EH (cell line): Measurements from ENCODE around the gene MYO15B.

ENCODE experiments used
- DNase-seq: peaks from one replicate; pipeline ENCODE4 v3.0.0-alpha.2; 2015; ENCODE audit warnings: low read depth

MYO15B gene

DNA sequence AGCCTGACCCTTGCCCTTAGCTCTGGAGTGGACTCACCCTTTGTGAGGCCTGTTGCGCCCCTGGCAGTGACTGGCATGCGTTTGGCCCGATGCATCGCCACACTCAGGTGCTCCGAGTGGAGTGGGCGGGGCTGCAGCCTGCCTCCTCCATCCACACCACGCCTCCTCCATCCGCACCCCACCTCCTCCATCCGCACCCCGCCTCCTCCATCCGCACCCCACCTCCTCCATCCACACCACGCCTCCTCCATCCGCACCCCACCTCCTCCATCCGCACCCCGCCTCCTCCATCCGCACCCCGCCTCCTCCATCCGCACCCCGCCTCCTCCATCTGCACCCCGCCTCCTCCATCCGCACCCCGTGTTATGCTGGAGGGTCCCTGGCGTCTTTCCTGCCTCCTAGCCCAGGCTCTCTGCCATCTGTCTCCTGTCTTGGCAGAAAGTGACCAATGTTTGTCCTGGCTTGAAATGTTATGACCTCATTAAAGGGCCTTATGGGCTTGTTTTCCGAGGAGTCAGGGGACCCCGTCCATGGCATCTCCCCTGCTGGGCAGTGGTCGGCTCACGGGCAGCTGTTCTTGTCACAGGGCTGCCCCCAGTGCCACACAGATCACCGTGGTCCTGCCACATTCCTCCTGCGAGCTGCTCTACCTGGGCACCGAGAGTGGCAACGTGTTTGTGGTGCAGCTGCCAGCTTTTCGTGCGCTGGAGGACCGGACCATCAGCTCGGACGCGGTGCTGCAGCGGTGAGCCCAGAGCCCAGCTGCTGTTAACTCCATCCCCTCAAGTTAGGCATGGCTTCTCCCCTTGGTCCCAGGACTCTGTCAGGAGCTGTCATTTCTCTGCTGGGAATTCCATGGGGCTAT, 28.7 kb upstream of the MYO15B start:
- DNase-seq = no peak

DNA sequence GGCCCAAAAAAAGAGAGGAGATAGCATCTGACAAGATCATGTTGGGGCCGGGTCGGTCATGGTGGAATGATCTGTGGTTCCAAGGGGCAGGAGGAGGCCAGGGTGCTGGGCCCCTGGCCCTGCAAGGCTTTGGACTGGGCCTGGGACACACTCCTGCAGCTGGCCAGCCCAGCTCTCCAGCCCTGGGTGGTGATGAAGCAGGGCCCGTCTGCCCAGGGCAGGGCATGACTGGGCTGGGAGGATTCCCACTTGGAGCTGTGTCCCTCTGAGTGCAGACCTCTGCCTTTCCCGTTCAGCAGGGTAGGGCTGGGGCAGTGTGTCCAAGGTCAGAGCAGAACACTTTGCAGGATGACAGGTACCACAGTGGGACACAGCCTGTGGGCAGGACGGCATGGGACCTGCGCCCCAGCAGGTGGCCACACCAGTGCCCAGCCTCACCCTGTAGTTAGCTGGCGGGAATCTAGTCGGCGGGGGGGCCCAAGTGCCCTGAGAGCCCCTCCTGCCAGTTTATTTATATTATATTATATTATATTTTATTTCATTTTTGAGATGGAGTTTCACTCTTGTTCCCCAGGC, 27.6 kb upstream of the MYO15B start:
- no peak for DNase-seq

GRCh38 chr17:75561927-75562603, 25.5 kb upstream of the MYO15B start:
- peak; percentile 77 for DNase-seq

DNA sequence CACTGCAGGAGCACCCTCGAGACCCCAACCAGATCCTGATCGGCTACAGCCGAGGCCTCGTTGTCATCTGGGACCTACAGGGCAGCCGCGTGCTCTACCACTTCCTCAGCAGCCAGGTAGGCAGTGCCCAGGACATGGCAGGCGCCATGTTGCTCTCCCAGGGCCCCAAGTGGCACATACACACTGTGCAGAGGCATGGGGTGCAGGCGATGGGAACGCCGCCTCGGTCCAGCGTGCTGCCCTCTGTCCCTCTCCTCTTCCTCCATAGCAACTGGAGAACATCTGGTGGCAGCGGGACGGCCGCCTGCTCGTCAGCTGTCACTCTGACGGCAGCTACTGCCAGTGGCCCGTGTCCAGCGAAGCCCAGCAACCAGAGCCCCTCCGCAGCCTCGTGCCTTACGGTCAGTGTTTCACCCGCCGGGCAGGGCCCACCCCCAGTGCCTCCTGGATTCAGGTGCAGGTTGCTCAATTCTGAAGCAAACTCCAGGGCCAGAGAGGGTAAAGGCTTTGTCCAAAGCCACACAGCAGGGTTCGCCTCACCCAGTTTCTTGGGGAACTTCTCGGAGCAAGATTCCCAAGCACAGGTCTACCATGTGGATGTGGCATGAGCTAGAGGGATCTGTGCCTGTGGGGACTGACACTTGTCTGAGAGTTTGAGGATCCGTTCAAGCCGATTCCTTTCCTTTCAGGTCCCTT, 24.4 kb upstream of the MYO15B start:
- no peak for DNase-seq

DNA sequence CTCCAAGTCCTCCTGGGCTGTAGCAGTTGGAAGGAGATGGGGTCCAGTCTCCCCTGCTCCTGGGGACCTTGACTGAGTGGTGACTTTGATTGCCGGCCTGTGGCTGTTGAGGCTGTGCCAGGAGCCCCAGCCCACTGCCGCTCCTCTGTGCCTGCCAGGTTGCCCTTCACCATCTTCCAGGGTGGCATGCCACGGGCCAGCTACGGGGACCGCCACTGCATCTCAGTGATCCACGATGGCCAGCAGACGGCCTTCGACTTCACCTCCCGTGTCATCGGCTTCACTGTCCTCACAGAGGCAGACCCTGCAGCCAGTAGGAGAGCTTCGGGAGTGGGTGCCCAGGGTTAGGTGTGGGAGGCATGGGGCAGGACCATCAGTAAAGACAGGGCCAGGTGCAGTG, 23.4 kb upstream of the MYO15B start:
- DNase-seq = no peak

DNA sequence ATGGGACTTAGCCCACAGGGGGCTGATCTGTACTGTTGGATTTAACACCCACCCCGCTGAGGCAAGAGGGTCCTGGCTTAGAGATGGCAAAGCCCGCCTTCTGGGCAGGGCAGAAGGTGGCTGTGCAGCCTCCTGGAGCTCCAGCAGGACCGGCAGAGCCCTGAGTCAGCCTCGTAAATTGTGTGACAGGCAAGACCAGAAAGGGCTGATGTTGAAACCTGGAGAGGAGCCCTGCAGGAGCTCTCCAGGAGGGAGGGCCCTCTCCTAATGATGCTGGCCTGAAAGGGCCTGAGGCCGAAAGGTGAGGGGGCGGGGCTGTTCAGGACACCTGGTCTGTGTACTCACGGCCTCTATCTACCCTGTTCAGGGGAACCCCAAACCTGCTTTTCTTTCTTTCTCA, 22.5 kb upstream of the MYO15B start:
- peak; percentile 68 for DNase-seq

GRCh38 chr17:75565618-75566017, 22.0 kb upstream of the MYO15B start:
- no peak for DNase-seq

GRCh38 chr17:75566416-75566815, 21.2 kb upstream of the MYO15B start:
- no peak for DNase-seq

- no peak for DNase-seq
Measured at GRCh38 chr17:75566834-75567233, 20.8 kb upstream of the MYO15B start.

DNA sequence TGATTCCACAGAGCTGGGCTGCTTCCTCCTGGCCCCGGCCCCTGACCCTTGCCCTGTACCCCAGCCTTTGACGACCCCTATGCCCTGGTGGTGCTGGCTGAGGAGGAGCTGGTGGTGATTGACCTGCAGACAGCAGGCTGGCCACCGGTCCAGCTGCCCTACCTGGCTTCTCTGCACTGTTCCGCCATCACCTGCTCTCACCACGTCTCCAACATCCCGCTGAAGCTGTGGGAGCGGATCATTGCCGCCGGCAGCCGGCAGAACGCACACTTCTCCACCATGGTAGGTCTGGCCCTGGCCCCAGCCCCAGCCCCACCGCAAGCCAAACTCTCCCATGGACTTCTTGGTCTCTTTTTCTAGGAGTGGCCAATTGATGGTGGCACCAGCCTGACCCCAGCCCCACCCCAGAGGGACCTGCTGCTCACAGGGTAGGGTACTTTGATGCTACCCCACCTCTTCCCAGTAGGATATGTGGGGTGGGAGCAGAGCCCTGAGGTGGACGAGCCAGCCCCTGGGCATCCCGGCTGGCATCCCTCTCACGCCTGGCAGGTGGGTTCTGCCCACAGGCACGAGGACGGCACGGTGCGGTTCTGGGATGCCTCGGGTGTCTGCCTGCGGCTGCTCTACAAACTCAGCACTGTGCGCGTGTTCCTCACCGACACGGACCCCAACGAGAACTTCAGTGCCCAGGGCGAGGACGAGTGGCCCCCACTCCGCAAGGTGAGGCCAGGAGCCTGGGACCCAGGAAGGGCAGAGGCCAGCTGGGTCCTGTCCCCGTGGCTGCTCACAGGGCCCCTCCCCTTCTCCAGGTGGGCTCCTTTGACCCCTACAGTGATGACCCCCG, 19.0 kb upstream of the MYO15B start:
- no peak for DNase-seq

- DNase-seq = no peak
Measured at GRCh38 chr17:75570034-75570676, 17.4 kb upstream of the MYO15B start.

DNA sequence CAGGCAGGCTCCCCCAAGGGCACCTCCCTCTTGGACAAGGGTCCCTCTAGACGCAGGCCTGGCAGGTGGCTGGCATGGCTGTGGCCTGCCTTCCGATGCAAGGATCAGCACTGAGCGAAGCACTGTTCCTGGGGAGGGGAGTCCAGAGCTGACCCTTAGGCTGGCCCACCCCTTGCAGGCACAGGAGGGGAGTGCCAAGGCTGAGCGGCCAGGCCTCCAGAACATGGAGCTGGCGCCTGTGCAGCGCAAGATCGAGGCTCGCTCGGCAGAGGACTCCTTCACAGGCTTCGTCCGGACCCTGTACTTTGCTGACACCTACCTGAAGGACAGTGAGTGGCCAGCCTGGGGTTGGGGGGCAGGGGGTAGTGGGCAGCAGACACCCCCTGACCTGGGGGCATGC, 16.8 kb upstream of the MYO15B start:
- no peak for DNase-seq

GRCh38 chr17:75571197-75571884, 16.3 kb upstream of the MYO15B start:
- DNase-seq = peak; percentile 50

DNA sequence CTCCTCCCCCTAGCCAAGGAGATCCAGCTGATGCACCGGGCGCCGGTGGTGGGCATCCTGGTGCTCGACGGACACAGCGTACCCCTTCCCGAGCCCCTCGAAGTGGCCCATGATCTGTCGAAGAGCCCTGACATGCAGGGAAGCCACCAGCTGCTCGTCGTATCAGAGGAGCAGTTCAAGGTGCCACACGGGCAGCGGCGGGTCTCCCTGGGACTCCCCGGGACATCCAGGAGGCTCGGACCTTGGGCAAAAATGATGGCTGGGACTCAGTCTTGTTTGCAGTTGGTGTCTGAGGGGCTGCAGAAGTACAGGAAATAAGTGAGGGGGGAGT, 15.8 kb upstream of the MYO15B start:
- no peak for DNase-seq

DNA sequence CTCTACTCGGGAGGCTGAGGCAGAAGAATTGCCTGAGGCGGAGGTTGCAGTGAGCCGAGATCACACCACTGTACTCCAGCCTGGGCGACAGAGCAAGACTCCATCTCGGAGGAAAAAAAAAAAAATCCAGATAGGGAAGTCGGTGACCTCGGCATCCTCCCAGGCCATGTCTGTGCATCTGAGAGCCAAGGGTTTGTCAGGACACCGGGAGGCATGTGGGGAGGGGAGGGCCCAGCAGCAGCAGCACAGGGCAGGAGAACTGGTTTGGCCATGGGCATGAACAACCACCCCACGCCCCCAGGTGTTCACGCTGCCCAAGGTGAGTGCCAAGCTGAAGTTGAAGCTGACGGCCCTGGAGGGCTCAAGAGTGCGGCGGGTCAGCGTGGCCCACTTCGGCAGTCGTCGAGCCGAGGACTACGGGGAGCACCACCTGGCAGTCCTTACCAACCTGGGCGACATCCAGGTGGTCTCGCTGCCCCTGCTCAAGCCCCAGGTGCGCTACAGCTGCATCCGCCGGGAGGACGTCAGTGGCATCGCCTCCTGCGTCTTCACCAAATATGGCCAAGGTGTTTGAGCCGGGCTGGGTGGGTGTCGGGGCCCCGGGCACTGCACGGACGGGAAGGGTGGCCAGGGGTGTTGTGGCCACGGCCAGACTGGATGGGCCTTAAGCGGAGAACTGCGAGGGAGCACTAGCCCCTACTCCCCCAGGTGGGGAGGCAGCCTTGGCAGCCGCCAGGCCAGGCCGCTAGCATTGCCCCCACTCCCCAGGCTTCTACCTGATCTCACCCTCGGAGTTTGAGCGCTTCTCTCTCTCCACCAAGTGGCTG, 14.7 kb upstream of the MYO15B start:
- no peak for DNase-seq

- DNase-seq = no peak
Measured at GRCh38 chr17:75573540-75573957, 14.1 kb upstream of the MYO15B start.

DNA sequence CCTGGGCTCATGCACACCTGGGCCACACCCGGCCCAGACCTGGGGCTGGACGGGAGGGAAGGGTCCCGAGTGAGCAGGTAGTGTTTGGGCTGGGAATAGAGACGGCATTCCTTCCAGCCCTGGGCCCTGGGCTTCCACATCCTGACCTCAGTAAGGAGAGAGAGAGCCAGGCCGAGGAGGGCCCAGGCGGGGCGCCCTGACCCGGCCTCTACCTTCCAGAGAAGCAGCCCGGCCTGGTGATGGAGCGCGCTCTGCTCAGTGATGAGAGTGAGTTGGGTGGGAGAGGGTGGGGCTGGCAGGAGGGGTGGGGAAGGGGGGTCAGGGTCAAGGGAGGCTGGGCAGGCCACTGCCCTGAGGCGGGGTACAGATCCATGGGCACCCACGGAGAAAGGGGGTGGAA, 13.6 kb upstream of the MYO15B start:
- no peak for DNase-seq

DNA sequence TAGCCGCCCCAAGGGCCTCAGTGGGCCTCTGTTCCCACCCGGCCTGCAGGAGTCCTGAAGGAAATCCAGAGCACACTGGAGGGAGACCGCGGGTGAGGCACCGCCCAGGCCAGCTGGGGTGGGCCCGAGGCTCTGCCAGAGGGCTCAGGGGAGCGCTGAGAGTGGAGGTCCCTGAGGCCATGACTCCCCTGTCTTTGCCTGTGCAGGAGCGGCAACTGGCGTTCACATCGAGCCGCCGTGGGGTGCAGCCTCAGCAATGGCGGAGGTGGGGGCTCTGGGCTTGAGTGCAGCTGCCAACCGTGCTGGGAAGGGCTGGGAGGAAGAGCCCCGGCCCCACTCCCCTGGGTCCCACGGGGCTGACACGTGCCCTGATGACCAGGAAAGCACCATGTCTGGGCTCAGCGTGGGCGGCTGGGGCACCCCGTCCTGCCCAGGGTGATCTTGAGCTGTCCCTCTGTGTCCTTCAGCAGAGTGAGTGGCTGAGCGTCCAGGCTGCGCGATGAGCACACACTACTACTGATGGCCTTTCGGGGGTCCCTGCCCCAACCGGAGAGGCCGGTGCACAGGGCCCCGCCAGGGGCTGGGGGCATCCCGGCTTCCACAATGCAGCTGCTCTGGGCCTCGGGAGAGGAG, 13.1 kb upstream of the MYO15B start:
- DNase-seq = no peak

DNA sequence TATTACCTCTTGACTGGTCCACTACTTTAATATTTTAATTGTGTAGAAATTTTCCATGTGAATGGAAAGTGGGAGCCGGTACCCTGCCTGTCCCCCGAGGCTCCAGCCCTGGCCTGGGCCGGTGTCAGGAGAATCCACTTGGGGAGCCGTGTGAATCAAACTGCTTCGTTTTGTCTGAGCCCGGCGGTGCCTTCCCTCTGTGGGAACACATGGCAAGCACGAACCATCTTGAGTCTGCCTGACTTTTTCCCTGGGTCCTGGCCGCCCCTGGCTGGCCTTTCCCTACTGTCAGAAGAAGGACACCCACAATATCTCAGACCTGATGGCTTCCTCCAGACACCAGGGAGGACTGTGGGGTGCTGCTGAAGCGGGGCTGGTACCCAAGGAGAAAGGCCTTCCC, 12.4 kb upstream of the MYO15B start:
- DNase-seq = no peak
